Rectal smooth muscle tissue (tissue), 1 donor: ENCODE results near the gene OPN5.

Experiments
- H3K27ac ChIP-seq: one replicate; pipeline ENCODE4 v1.7.0; 2013; ENCODE audit warnings: low read depth, low read length, inconsistent platforms
- H3K27me3 ChIP-seq: one replicate; pipeline ENCODE4 v1.7.0; 2013; ENCODE audit warnings: low read length; ENCODE audit not compliant: control insufficient read depth, insufficient read depth
- H3K36me3 ChIP-seq: one replicate; pipeline ENCODE4 v1.7.0; 2013; ENCODE audit warnings: low read length; ENCODE audit not compliant: control insufficient read depth, insufficient read depth
- H3K4me1 ChIP-seq: one replicate; pipeline ENCODE4 v1.7.0; 2013; ENCODE audit warnings: low read length; ENCODE audit not compliant: control insufficient read depth, insufficient read depth
- H3K4me3 ChIP-seq: one replicate; pipeline ENCODE4 v1.7.0; 2013; ENCODE audit warnings: low read length
- H3K9ac ChIP-seq: one replicate; pipeline ENCODE4 v1.7.0; 2013; ENCODE audit warnings: low read length

Gene OPN5

DNA sequence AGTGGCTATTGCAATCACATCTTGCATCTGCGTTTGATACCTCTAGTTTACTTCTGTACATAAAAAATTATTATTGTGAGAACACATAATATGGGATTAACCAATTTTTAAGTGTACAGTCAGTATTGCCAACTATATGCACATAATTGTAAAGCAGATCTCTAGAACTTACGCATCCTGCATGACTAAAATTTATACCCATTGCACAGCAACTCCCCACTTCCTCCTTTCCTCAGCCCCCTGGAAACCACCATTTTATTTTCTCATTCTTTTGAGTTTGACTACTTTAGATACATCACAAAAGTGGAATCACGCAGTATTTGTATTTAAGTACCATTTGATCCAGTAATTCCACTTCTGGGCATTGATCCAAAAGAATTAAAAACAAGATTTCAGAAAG lies 19.3 kb upstream of the OPN5 start:
- Histone ChIP-seq H3K4me3 (no peak overlapping the region), H3K9ac (no peak overlapping the region), H3K4me1 (no peaks in the 10 kb centered on the region), H3K27ac (no peak overlapping the region), H3K27me3 (no peaks in the 10 kb centered on the region), H3K36me3 (no peaks in the 10 kb centered on the region)

DNA sequence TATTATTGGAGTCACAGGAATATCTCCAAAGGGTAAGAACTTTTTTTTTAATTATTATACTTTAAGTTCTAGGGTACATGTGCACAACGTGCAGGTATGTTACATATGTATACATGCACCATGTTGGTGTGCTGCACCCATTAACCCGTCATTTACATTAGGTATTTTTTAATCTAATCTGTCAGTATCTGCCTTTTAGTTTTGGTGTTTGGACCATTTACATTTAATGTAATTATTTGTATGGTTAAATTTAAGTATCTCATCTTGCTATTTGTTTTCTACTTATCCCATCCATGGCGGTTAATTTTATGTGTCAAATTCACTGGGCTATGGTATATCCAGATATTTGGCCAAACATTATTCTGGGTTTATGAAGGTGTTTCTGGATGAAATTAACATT lies 15.4 kb upstream of the OPN5 start:
- H3K9ac ChIP-seq: no peak overlapping the region
- no peak overlapping the region for H3K27ac ChIP-seq
- no peak overlapping the region for H3K4me3 ChIP-seq
- H3K27me3 ChIP-seq: no peaks in the 10 kb centered on the region
- no peaks in the 10 kb centered on the region for H3K4me1 ChIP-seq
- no peaks in the 10 kb centered on the region for H3K36me3 ChIP-seq

DNA sequence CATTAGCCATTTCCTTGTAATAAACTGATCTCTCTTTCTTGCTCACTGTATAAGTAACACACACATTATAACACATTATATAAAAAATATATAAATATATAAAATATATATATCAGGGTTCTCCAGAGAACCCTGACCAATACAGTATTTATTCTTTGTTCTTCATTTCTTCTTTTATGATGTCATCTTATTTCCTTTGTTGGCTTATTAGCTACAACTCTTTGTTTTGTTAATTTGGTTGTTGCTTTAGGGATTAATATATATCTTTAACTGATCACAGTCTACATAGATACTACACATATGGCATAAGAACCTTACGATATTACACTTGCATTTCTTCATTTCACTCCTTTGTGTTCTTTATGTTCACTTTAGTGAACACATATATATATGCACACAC lies 14.7 kb upstream of the OPN5 start:
- H3K27ac ChIP-seq: no peak overlapping the region
- no peaks in the 10 kb centered on the region for H3K4me1 ChIP-seq
- H3K27me3 ChIP-seq: no peaks in the 10 kb centered on the region
- no peak overlapping the region for H3K4me3 ChIP-seq
- no peak overlapping the region for H3K9ac ChIP-seq
- no peaks in the 10 kb centered on the region for H3K36me3 ChIP-seq

DNA sequence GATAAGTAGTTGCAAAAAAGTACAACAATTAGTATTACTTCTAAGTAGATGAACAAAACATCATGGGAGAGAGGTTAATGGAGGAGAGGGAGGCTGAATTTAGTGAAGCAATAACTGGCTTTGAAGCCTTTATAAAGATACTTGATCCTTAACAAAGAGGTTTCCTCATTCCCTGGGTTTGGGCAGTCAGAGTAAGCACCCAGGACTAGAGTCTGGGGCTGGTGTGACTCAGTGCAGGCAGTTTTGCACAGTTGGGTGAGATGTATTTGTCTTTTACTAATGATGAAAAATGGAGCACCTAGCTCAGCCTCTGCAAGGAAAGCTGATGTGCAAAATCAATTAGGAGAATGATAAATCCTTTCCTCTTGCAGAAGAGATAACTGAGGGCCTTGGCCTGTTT lies 11.8 kb upstream of the OPN5 start:
- Histone ChIP-seq H3K27me3 (no peaks in the 10 kb centered on the region), H3K36me3 (no peaks in the 10 kb centered on the region), H3K4me1 (no peaks in the 10 kb centered on the region), H3K4me3 (no peak overlapping the region), H3K9ac (no peak overlapping the region), H3K27ac (no peak overlapping the region)

DNA sequence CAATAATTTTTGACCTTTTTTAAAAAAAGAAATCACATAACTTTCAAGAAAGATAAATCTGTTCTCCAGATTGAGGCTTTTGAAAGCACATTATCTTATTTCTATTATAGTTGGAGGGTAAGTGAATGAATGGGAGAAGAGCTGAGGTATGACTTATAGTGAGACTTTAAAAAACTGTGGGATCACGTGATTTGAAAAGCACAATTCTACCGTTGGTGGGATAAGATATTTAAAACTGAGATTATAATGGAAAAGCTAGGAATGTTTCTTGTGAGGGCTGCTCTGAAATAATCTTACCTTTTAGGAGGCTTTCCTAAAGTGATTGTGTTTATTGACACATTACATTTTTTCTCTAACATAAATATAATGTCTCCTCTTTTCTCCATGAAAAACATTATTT lies 9.5 kb upstream of the OPN5 start:
- Histone ChIP-seq H3K4me1 (no peaks in the 10 kb centered on the region), H3K27ac (no peak overlapping the region), H3K27me3 (no peaks in the 10 kb centered on the region), H3K36me3 (no peaks in the 10 kb centered on the region), H3K9ac (no peak overlapping the region), H3K4me3 (no peak overlapping the region)

DNA sequence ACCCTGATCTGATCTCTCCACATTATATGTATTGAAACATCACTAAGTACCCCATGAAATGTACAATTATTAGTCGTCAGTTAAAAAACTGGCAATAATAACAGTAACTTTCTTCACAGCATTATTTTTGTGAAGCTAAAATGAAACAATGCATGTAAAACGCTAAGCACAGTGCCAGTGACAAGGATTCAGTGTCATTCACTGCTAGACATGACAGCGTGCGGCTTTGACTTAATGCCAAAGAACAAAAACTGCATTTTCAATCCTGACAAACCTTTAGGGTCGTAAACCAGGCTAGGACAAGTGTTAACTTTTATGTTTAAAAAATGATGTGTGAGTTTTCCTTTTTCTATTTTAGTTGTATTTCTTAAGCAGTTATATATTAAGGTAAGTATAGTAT lies 8.8 kb upstream of the OPN5 start:
- Histone ChIP-seq H3K27me3 (no peaks in the 10 kb centered on the region), H3K36me3 (no peaks in the 10 kb centered on the region), H3K27ac (no peak overlapping the region), H3K4me1 (no peaks in the 10 kb centered on the region), H3K9ac (no peak overlapping the region), H3K4me3 (no peak overlapping the region)

DNA sequence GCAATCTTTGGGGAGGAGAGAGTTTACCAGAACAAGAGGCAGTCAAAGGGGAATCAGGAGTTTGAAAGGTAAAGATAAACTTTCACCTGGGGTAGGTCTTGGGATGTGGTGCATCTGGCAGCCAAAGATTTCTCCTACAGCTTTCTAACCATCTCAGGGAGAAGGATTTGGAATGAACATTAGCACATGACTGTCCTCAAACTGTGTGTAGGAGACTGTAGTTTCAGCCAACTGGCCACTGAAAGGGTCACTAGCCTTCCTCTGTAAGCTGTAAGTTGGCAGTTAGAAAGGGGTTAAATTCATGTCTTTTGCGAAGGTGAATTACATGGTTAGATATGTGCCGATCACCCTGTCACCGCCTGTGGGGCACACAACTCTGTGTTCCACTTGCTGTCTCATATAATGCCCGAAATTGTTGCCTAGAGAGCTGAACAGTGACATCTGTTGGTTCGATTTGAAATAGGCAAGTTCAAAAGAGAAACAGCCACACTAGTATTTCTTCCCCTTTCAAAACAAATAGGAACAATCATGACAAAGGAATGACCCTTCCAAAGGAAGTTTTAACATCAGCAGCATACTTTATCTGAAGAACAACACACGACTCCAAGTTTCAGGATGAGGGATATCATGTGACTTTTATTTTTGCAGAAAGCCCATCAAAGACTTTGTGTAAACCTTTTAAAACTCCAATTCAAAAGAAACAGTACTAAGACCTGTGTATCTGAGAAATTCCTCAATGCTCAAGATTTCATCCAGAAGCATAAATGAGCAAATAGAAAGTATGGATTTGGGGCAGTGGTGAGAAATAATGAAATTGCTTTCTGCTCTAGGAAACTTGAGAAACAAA lies 1.1 kb upstream of the OPN5 start:
- Histone ChIP-seq H3K9ac (no peak overlapping the region), H3K4me3 (peak overlapping the region; percentile 29), H3K27ac (no peak overlapping the region)

DNA sequence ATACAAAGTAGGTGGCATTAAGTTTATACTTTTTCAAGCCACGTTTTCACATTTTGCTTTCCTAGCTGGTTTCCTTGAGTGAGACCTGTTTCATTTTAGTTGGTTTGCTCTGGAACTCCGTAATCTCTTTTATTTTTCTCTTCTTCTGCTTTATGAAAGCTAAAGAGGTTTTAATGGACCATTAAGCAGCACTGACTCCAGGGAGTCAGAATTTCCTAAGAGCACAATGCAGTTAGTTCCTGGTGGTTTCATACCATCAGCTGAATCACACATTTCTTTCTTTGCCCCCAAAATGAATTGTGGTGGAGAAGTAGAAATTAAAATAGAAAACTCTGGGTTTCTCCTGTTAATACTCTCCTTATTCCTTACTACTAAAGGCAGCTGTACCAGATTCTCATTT lies 3.4 kb downstream of the OPN5 start:
- Histone ChIP-seq H3K27me3 (no peaks in the 10 kb centered on the region), H3K4me1 (peaks cover 4% of the 10 kb centered on the region), H3K36me3 (no peaks in the 10 kb centered on the region), H3K4me3 (no peak overlapping the region), H3K9ac (no peak overlapping the region), H3K27ac (no peak overlapping the region)

More for the DNA sequence above, 1.1 kb upstream of the OPN5 start:
- no peaks in the 10 kb centered on the region for H3K36me3 ChIP-seq
- H3K4me1 ChIP-seq: no peaks in the 10 kb centered on the region
- no peaks in the 10 kb centered on the region for H3K27me3 ChIP-seq

DNA sequence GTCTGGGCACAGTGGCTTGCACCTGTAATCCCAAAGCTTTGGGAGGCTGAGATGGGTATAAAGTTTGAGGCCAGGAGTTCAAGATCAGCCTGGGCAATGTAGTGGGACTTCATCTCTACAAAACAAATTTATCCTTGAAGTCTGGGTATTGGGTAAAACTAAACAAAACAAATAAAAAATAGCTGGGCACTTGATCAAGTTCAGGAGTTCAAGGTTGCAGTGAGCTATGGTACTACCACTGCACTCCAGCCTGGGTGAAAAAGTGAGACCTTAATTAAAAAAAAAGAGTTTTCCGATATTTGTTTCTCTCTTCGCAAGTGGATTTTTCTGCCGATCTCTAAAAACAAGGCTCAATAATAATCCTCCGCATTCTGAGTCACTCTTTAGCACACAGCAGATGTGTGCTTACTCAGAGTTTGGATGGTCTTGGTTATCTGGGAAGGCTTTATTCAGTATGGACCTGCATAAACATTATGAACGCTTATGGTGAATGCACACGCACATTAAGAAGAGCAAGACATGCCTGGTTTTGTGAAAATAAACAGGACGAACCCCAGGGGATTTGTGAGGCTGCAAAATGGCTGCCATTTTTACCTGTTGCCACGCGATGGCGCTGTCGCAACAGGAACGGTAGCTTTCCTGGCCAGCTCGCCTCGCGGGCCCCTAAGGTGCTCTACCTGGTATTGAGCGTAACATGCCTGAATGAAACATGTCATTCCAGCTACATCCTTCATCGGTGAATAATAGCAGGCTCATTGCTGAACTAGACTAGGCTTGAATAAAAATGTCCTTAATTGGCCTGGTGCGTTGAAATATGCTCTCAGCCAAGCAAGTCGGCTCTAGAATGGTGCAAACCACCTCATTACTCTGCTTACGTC lies 6.0 kb downstream of the OPN5 start:
- H3K36me3 ChIP-seq: no peaks in the 10 kb centered on the region
- no peaks in the 10 kb centered on the region for H3K27me3 ChIP-seq
- no peak overlapping the region for H3K9ac ChIP-seq
- H3K27ac ChIP-seq: no peak overlapping the region
- peaks cover 4% of the 10 kb centered on the region for H3K4me1 ChIP-seq
- peak overlapping the region; percentile 42 for H3K4me3 ChIP-seq

DNA sequence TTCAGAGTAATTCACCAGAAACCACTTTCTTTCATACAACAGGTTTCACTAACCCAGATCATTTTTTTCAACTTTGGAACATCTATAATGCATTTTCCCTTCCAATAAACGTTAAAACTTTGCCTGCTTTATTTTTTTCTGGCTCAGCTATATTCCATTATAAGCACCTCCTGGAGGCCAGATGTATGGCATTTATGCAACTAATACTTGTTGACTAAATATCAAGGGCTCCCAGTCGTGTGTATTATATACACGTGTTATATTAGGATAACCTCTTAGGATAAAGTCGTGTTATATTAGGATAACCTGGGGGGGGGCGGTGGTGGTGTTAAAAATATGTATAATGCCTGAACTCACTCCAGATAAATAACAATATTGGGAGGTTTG lies 6.7 kb downstream of the OPN5 start:
- Histone ChIP-seq H3K9ac (no peak overlapping the region), H3K4me3 (no peak overlapping the region), H3K27me3 (no peaks in the 10 kb centered on the region)

DNA sequence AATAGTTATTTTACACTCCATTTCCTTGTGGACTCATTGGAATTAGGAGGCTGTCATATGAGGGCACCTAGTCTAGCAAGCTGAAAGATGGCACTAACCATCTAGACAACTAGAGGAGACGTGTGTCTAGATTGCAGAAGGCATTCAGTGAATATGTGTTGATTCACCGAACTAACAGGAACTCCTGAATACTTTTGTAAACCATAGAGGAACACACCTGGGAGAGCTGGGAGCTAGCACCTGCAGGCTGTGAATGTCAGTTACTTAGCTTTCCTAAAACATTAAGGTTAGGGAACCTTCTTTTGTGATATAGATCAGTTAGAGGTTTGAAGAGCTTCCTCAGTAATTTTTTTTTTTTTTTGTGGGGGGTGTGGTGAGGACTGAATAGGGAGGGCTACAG lies 7.7 kb downstream of the OPN5 start:
- Histone ChIP-seq H3K27ac (no peak overlapping the region), H3K4me1 (peaks cover 4% of the 10 kb centered on the region), H3K4me3 (no peak overlapping the region), H3K27me3 (no peaks in the 10 kb centered on the region), H3K9ac (no peak overlapping the region), H3K36me3 (no peaks in the 10 kb centered on the region)

More for the DNA sequence above, 6.7 kb downstream of the OPN5 start:
- H3K36me3 ChIP-seq: no peaks in the 10 kb centered on the region
- peaks cover 4% of the 10 kb centered on the region for H3K4me1 ChIP-seq
- H3K27ac ChIP-seq: no peak overlapping the region

DNA sequence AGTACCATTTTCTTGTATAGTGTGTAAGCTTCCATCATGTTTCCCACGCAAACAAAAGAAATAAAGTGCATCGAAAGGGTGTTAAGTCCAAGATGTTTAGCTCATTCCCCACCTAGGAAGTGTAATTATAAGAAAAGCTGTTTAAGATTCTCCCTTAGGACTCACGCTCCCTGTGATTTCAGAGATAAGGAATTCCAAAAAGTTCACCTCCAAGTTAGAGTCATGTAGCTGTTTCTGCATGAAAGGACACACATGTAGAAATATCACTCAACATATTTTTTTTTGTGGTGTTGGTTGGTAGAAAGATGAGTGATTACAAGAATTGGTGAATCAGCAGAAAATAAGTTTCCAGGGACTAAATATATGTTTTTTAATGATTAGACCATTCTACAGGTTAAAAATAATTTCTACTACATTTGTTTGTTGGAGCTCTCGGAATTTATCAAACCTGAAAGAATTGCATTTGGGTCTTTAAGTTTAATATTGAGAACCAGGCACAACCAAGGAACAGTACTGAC lies 10.4 kb downstream of the OPN5 start:
- peaks cover 4% of the 10 kb centered on the region for H3K4me1 ChIP-seq
- no peaks in the 10 kb centered on the region for H3K27me3 ChIP-seq
- H3K27ac ChIP-seq: no peak overlapping the region
- H3K9ac ChIP-seq: no peak overlapping the region
- no peak overlapping the region for H3K4me3 ChIP-seq
- no peaks in the 10 kb centered on the region for H3K36me3 ChIP-seq
